K562 (cell line): ENCODE measurements around the gene IQGAP3. TPM values are rescaled to one million over a fixed set of nuclear protein-coding genes. Genes with fewer than 3 reads are reported as not detected.

ENCODE experiments used
- BDP1 ChIP-seq: IDR thresholded peaks from 3 replicates; pipeline ENCODE4 v1.6.1; 2011; ENCODE audit not compliant: insufficient read length, insufficient read depth
- CEBPG ChIP-seq, 3 experiments: fragments of 200-800 bp in 1 of 3; sonication (Bioruptor generic) in 1 of 3; sonication (generic) in 1 of 3; formaldehyde crosslinking in 1 of 3; IDR thresholded peaks in 2 of 3; conservative IDR thresholded peaks in 1 of 3; 2 replicates each; pipeline versions ENCODE4 v1.6.1 to v1.8.0; 2016 to 2022; ENCODE audit warnings: missing compliant biosample characterization in 2 of 3, missing genetic modification characterization in 2 of 3, mild to moderate bottlenecking in 1 of 3, missing genetic modification reagents in 1 of 3
- DACH1 ChIP-seq: fragments of 450-650 bp; IDR thresholded peaks from 2 replicates; pipeline ENCODE4 v1.6.1; 2018; ENCODE audit not compliant: partially characterized antibody
- E2F3 ChIP-seq: fragments of 250-450 bp; sonication (Bioruptor Pico); IDR thresholded peaks from 2 replicates; pipeline ENCODE4 v1.4.0; 2020; ENCODE audit warnings: mild to moderate bottlenecking
- LCOR ChIP-seq: sonication (generic); formaldehyde crosslinking; IDR thresholded peaks from 2 replicates; pipeline ENCODE4 v1.8.0; 2022; ENCODE audit warnings: mild to moderate bottlenecking, missing genetic modification reagents
- MCM7 ChIP-seq, 2 experiments: fragments of 450-650 bp; IDR thresholded peaks; 2 replicates each; pipeline ENCODE4 v1.6.1; 2016 to 2018
- NR2C2 ChIP-seq, 2 experiments: fragments of 200-800 bp in 1 of 2; sonication (Bioruptor generic) in 1 of 2; sonication (generic) in 1 of 2; formaldehyde crosslinking in 1 of 2; IDR thresholded peaks; 2 replicates each; pipeline versions ENCODE4 v1.6.1 to v1.8.0; 2016 to 2022; ENCODE audit warnings: mild to moderate bottlenecking in 1 of 2, missing compliant biosample characterization in 1 of 2, missing genetic modification characterization in 1 of 2, missing genetic modification reagents in 1 of 2
- RBM39 ChIP-seq: fragments of 200-400 bp; formaldehyde crosslinking; optimal IDR thresholded peaks from 2 replicates; pipeline ENCODE3; 2018; ENCODE audit warnings: low read depth, low read length
- TAF1 ChIP-seq: IDR thresholded peaks from 2 replicates; pipeline ENCODE4 v1.6.1; 2011; ENCODE audit warnings: mild to moderate bottlenecking, low read length, moderate library complexity; ENCODE audit not compliant: insufficient read depth, control insufficient read depth, severe bottlenecking; ENCODE audit errors: extremely low read depth
- TCF7L2 ChIP-seq: fragments of 150-350 bp; IDR thresholded peaks from 2 replicates; pipeline ENCODE4 v1.6.1; 2016; ENCODE audit warnings: low read depth, mild to moderate bottlenecking, low read length, moderate library complexity
- ZNF589 ChIP-seq: fragments of 200-800 bp; sonication (Bioruptor generic); IDR thresholded peaks from 2 replicates; pipeline ENCODE4 v1.6.1; 2016; ENCODE audit warnings: low read depth, missing genetic modification characterization, missing compliant biosample characterization
- polyA plus RNA-seq, 8 experiments: library from polyadenylated mRNA; depleted of rRNA in 4 of 8; stranded (reverse) in 5 of 8; unstranded in 3 of 8; fragments of >200 nt; fragmentation: Nextera tagmentation in 2 of 8; fragmentation: Illumina TruSeq in 1 of 8; extraction: Ambion mirVana in 2 of 8; extraction: Trizol in 1 of 8; gene quantifications; 2 replicates each; pipeline versions ENCODE4 v1.2.1 to v1.2.3, GENCODE V29; 2011 to 2014; ENCODE audit warnings: inconsistent platforms in 1 of 8, missing spikeins in 1 of 8
- total RNA-seq, 7 experiments: library from RNA; depleted of rRNA in 6 of 7; stranded (reverse); fragments of >200 nt in 6 of 7; fragmentation: Illumina TruSeq in 2 of 7; extraction: Trizol in 2 of 7; gene quantifications; 2 replicates each; pipeline versions ENCODE4 v1.2.1 to v1.2.3, GENCODE V29; 2011 to 2021; ENCODE audit warnings: low replicate concordance in 1 of 7
- TF ChIP-seq, protein P1 (sequence below): sonication (generic); formaldehyde crosslinking; IDR thresholded peaks from 2 replicates; pipeline ENCODE4 v1.8.1; 2023; ENCODE audit warnings: mild to moderate bottlenecking, missing genetic modification reagents
- TF ChIP-seq, protein P2 (sequence below): fragments of 250-450 bp; sonication (Bioruptor Pico); IDR thresholded peaks from 2 replicates; pipeline ENCODE4 v1.8.0; 2022; ENCODE audit warnings: inconsistent platforms, mild to moderate bottlenecking, moderate library complexity, borderline replicate concordance
- TF ChIP-seq, protein P3 (sequence below): fragments of 250-450 bp; sonication (Bioruptor Pico); IDR thresholded peaks from 2 replicates; pipeline ENCODE4 v1.5.1; 2021; ENCODE audit warnings: mild to moderate bottlenecking
- TF ChIP-seq, protein P4 (sequence below), 3 experiments: fragments of 200-800 bp in 1 of 3; fragments of 250-450 bp in 1 of 3; fragments of 450-650 bp in 1 of 3; sonication (Bioruptor Pico) in 1 of 3; sonication (Bioruptor generic) in 1 of 3; formaldehyde crosslinking in 1 of 3; IDR thresholded peaks; 2 replicates each; pipeline versions ENCODE4 v1.6.1 to v1.8.0; 2016 to 2022; ENCODE audit warnings: mild to moderate bottlenecking in 2 of 3, missing genetic modification characterization in 2 of 3, missing compliant biosample characterization in 1 of 3, moderate library complexity in 1 of 3

IQGAP3 gene
- total and polyA plus RNA-seq, 9 of the 15 experiments (the other 6 are each of a cell fraction or from before 2014, with no cell fraction given) = 1.4 to 16.6 (median 11.9) TPM

DNA sequence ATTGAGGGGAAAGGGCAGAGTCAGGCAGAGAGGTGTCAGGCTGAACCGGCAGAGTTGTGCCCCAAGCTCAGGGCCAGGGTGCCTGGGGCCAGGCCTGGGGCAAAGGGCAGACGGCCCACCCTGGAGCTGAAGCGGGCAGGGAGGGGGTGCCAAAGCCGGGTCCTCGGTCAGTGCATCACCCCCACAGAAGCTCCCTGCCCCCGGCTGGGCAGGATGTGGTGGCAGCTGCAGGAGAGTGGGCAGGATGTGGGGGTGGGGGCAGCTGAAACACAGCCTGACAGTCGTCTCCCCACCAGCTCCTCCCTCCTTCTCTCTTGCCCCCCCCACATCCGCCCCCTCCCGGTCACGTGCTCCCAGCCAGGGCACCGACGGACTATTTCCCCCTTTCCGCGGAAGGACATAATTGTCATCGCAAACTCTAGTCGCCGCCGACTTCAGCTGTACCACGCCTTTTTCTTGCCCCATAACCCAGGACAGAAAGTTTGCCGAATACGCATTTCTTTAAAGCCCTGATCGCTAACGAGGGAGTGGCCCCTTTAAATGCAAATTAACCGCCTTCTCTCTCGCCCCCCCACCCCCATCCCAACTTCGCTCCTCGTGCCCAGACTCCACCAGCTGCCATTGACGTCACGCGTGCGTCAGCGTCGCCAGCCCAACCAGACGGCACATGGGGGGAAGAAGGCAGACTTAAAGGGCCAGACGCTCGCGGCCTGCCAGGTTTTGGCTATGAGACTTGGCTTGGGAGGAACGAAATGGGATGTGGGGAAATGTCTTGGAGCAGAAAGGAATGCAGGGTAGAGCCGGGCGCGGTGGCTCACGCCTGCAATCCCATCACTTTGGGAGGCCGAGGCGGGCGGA is 67.3 kb downstream of the IQGAP3 start (continued):
- peak; percentile 36 for TF ChIP-seq TAF1
- no peak for TF ChIP-seq CEBPG (CRISPR knock-in tag; IDR thresholded peaks at IDR 0.05)
- no peak for TF ChIP-seq CEBPG (tag; conservative IDR thresholded peaks at IDR 0.05 in 1 of 2, IDR thresholded peaks at IDR 0.05 in 1 of 2)
- TF ChIP-seq NR2C2 (CRISPR knock-in tag; IDR thresholded peaks at IDR 0.05) = no peak
- TF ChIP-seq NR2C2 (tag; IDR thresholded peaks at IDR 0.05) = peak; percentile 67
- TF ChIP-seq, protein P1, sequence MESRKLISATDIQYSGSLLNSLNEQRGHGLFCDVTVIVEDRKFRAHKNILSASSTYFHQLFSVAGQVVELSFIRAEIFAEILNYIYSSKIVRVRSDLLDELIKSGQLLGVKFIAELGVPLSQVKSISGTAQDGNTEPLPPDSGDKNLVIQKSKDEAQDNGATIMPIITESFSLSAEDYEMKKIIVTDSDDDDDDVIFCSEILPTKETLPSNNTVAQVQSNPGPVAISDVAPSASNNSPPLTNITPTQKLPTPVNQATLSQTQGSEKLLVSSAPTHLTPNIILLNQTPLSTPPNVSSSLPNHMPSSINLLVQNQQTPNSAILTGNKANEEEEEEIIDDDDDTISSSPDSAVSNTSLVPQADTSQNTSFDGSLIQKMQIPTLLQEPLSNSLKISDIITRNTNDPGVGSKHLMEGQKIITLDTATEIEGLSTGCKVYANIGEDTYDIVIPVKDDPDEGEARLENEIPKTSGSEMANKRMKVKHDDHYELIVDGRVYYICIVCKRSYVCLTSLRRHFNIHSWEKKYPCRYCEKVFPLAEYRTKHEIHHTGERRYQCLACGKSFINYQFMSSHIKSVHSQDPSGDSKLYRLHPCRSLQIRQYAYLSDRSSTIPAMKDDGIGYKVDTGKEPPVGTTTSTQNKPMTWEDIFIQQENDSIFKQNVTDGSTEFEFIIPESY (CRISPR knock-in tag) = peak; percentile 30; the same call in 1 of the 2 replicates
- TF ChIP-seq, protein P2, sequence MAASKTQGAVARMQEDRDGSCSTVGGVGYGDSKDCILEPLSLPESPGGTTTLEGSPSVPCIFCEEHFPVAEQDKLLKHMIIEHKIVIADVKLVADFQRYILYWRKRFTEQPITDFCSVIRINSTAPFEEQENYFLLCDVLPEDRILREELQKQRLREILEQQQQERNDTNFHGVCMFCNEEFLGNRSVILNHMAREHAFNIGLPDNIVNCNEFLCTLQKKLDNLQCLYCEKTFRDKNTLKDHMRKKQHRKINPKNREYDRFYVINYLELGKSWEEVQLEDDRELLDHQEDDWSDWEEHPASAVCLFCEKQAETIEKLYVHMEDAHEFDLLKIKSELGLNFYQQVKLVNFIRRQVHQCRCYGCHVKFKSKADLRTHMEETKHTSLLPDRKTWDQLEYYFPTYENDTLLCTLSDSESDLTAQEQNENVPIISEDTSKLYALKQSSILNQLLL (CRISPR knock-in tag) = no peak
- no peak for TF ChIP-seq BDP1
- TF ChIP-seq TCF7L2 = no peak
- TF ChIP-seq ZNF589 (CRISPR knock-in tag) = peak; percentile 95
- TF ChIP-seq, protein P3, sequence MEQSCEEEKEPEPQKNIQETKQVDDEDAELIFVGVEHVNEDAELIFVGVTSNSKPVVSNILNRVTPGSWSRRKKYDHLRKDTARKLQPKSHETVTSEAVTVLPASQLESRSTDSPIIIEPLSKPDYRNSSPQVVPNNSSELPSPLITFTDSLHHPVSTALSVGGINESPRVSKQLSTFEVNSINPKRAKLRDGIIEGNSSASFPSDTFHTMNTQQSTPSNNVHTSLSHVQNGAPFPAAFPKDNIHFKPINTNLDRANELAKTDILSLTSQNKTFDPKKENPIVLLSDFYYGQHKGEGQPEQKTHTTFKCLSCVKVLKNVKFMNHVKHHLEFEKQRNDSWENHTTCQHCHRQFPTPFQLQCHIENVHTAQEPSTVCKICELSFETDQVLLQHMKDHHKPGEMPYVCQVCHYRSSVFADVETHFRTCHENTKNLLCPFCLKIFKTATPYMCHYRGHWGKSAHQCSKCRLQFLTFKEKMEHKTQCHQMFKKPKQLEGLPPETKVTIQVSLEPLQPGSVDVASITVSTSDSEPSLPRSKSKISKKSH = no peak
- no peak for TF ChIP-seq MCM7 (IDR thresholded peaks at IDR 0.05)
- TF ChIP-seq RBM39 = no peak
- 0 out of 2 replicates have a peak, but pooled peaks have one; percentile 29 for TF ChIP-seq E2F3 (CRISPR knock-in tag)
- peak; percentile 89 for TF ChIP-seq DACH1
- TF ChIP-seq LCOR (CRISPR knock-in tag) = peak; percentile 91
- TF ChIP-seq, protein P4, sequence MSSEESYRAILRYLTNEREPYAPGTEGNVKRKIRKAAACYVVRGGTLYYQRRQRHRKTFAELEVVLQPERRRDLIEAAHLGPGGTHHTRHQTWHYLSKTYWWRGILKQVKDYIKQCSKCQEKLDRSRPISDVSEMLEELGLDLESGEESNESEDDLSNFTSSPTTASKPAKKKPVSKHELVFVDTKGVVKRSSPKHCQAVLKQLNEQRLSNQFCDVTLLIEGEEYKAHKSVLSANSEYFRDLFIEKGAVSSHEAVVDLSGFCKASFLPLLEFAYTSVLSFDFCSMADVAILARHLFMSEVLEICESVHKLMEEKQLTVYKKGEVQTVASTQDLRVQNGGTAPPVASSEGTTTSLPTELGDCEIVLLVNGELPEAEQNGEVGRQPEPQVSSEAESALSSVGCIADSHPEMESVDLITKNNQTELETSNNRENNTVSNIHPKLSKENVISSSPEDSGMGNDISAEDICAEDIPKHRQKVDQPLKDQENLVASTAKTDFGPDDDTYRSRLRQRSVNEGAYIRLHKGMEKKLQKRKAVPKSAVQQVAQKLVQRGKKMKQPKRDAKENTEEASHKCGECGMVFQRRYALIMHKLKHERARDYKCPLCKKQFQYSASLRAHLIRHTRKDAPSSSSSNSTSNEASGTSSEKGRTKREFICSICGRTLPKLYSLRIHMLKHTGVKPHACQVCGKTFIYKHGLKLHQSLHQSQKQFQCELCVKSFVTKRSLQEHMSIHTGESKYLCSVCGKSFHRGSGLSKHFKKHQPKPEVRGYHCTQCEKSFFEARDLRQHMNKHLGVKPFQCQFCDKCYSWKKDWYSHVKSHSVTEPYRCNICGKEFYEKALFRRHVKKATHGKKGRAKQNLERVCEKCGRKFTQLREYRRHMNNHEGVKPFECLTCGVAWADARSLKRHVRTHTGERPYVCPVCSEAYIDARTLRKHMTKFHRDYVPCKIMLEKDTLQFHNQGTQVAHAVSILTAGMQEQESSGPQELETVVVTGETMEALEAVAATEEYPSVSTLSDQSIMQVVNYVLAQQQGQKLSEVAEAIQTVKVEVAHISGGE (CRISPR knock-in tag; IDR thresholded peaks at IDR 0.05) = peak in 1 of 3 experiments; percentile 35; a peak in 1 of 6 replicates
